ENCODE results near the gene CCDC121. TPM values are rescaled to one million over a fixed set of nuclear protein-coding genes. Genes with fewer than 3 reads are reported as not detected.
"Not testable (repeated sequence)": the region's sequence is repeated elsewhere in the genome, so short reads cannot be mapped to it uniquely, and the experiment has no call there.

The CCDC121 gene
- polyA plus RNA-seq, 1 donor from 2014 or later: 2.5 TPM

DNA sequence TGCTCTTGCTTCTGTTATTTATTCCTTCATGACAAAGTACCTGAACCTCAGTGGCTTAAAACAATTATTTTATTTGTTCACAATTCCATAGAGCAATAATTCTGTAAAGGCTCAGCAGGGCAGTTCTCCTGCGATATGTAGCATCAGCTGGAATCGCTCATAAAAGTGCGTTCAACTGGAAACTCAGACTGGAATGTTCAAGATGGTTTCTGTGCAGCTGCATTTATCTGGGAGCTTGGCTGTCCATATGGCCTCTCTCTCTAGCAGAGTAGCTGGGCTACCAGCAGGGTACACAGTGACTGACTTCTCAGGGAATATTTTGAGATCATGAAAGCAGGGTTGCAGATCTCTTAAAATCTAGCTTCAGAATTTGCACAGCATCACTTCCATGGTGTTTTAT lies 13.5 kb downstream of the CCDC121 start:
- no peaks in the 10 kb centered on the region for H3K4me1 Mint-ChIP-seq
- H3K27ac Mint-ChIP-seq: no peak overlapping the region
- H3K9me3 Mint-ChIP-seq: no peaks in the 10 kb centered on the region
- H3K4me3 Mint-ChIP-seq: no peak overlapping the region
- no peaks in the 10 kb centered on the region for H3K27me3 Mint-ChIP-seq
- H3K36me3 Mint-ChIP-seq: peaks cover 7% of the 10 kb centered on the region

DNA sequence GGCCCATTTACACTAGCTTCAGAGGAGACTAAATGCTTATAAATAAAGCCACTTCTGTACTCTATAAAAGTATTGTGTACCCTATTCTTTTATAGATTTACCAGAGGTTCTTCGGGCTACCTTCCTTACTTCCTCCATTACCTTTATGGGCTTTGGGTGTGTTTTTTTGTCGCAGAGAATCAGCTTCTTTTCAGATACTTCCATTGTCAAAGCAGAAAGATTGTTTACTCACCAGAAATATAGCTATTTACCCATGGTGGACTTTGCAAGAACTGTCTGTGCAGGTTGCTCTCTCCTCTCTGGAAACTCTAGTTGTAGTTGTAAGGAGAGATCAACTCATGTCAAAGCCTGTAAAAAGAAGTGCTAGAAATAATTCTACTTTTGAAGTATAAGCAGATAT lies 14.8 kb downstream of the CCDC121 start:
- Mint-ChIP-seq H3K4me3 (no peak overlapping the region), H3K9me3 (no peaks in the 10 kb centered on the region), H3K36me3 (peaks cover 7% of the 10 kb centered on the region), H3K27ac (no peak overlapping the region), H3K4me1 (no peaks in the 10 kb centered on the region), H3K27me3 (no peaks in the 10 kb centered on the region)

DNA sequence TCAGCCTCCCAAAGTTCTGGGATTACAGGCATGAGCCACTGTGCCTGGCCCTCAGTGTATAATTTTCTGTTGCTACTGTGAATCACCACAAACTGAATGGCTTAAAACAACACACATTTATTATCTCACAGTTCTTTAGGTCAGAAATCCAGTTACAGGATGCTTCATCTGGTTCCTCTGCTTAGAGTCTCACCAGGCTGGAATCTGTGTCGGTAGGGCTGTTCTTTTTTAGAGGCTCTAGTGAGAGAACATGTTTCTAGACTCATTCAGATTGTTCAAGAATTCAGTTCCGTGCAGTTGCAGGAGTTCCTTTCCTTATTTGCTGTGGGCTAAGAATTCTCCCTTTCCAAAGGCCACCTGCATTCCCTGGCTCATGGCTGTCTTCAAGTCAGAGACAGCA lies 22.2 kb downstream of the CCDC121 start:
- Mint-ChIP-seq H3K36me3 (peaks cover 3% of the 10 kb centered on the region), H3K4me1 (peaks cover 0 to 3% (median 3%) of the 10 kb centered on the region in 3 donors), H3K9me3 (no peaks in the 10 kb centered on the region), H3K27me3 (no peaks in the 10 kb centered on the region), H3K27ac (no peak overlapping the region), H3K4me3 (no peak overlapping the region)

DNA sequence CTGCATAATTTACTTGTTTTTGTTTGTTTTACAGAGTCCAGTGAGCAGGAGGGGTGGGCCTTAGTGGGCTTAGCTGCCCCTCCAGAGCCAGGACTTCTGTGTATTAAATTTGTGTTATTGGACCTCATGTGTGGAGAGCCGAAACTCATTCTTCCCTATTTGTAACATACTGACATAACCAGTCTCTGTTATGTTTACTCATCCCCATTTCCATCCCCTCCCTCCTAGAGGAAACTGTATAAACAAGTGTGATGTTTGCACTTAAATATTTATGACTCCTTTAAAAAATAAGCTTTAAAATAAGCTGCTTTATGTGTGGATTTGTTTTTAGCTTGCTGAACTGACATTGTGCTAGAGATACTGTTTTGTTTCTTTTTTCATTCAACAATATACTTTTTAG lies 32.2 kb downstream of the CCDC121 start:
- Mint-ChIP-seq H3K9me3 (peaks cover 0 to 10% (median 3%) of the 10 kb centered on the region in 3 donors), H3K4me3 (no peak overlapping the region), H3K27me3 (no peaks in the 10 kb centered on the region)

DNA sequence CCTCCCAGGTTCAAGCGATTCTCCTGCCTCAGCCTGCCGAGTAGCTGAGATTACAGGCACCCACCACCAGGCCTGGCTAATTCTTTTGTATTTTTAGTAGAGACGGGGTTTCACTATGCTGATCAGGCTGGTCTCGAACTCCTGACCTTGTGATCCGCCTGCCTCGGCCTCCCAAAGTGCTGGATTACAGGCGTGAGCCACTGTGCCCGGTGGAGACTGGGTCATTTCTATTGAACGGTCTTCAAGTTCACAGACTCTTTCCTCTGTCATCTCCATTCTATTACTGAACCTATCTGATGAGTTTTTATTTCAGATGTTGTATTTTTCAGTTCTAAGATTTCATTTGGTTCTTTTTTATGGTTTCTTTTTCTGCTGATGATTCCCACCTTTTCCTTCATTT lies 33.4 kb downstream of the CCDC121 start:
- H3K27me3 Mint-ChIP-seq, H3K27ac Mint-ChIP-seq: not testable (repeated sequence)
- Mint-ChIP-seq H3K4me1 (peaks cover 11 to 19% (median 12%) of the 10 kb centered on the region in 3 donors), H3K4me3 (peak overlapping the region in 1 of 4 donors; percentile 70), H3K36me3 (peaks cover 27% of the 10 kb centered on the region), H3K9me3 (peaks cover 0 to 14% (median 3%) of the 10 kb centered on the region in 3 donors)

More for the DNA sequence above, 32.2 kb downstream of the CCDC121 start:
- Mint-ChIP-seq H3K4me1 (peaks cover 10 to 19% (median 12%) of the 10 kb centered on the region in 3 donors), H3K36me3 (peaks cover 24% of the 10 kb centered on the region), H3K27ac (peak overlapping the region in 1 of 3 donors; percentile 46)

DNA sequence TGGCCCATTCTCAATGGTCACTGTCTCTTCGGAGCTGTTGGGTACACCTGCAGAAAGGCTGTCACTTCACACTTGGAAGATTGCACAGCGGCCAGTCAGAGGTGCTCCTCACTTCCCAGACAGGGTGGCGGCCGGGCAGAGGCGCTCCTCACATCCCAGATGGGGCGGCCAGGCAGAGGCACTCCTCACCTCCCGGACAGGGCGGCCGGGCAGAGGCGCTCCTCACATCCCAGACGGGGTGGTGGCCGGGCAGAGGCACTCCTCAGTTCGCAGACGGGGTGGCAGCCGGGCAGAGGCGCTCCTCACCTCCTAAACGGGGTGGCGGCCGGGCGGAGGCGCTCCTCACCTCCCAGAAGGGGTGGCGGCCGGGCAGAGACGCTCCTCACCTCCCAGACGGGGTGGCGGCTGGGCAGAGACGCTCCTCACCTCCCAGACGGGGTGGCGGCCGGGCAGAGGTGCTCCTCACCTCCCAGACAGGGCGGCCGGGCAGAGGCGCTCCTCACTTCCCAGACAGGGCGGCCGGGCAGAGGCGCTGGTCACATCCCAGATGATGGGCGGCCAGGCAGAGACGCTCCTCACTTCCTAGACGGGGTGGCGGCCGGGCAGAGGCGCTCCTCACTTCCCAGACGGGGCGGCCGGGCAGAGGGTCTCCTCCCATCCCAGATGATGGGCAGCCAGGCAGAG lies 34.6 kb downstream of the CCDC121 start:
- H3K9me3 Mint-ChIP-seq: peaks cover 0 to 20% (median 10%) of the 10 kb centered on the region in 3 donors
- not testable (repeated sequence) for H3K27me3 Mint-ChIP-seq, H3K27ac Mint-ChIP-seq, H3K4me3 Mint-ChIP-seq
- H3K36me3 Mint-ChIP-seq: peaks cover 32% of the 10 kb centered on the region
- H3K4me1 Mint-ChIP-seq: peaks cover 13 to 18% (median 16%) of the 10 kb centered on the region in 3 donors

DNA sequence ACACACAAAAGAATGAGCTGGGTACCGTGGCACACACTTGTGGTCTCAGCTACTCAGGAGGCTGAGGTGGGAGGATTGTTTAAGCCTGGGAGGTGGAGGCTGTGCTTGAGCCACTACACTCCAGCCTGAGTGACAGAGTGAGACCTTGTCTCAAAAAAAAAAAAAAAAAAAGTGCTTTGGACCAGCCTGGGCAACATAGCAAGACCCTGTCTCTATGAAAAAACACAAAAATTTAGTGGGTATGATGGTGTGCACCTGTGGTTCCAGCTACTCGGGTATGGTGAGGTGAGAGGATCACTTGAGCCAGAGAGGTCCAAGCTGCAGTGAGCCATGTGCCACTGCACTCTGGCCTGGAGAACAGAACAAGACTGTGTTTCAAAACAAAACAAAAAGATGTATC lies 35.6 kb downstream of the CCDC121 start:
- peak overlapping the region in 1 of 4 donors; percentile 82 for H3K4me3 Mint-ChIP-seq
- no peaks in the 10 kb centered on the region for H3K27me3 Mint-ChIP-seq
- H3K36me3 Mint-ChIP-seq: peaks cover 30% of the 10 kb centered on the region
- H3K9me3 Mint-ChIP-seq: peaks cover 0 to 20% (median 10%) of the 10 kb centered on the region in 3 donors
- peaks cover 8 to 21% (median 14%) of the 10 kb centered on the region in 3 donors for H3K4me1 Mint-ChIP-seq
- H3K27ac Mint-ChIP-seq: no peak overlapping the region

DNA sequence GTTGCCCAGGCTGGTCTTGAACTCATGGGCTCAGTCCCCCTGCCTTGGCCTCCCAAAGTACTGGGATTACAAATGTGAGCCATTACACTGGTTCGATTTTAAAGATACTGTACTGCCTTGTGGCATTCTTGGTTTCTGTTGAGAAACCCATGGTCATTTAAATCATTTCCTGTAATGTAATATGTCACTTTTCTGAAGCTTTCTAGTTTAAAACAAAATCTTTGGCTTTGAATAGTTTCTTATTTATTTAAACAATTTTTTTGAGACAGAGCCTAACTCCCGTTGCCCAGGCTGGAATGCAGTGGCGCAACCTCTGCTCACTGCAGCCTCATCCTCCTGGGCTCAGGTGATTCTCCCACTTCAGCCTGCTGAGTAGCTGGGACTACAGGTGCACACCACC lies 37.1 kb downstream of the CCDC121 start:
- H3K9me3 Mint-ChIP-seq: peaks cover 0 to 20% (median 13%) of the 10 kb centered on the region in 3 donors
- no peaks in the 10 kb centered on the region for H3K27me3 Mint-ChIP-seq
- H3K4me1 Mint-ChIP-seq: peaks cover 10 to 18% (median 17%) of the 10 kb centered on the region in 3 donors
- no peak overlapping the region for H3K4me3 Mint-ChIP-seq
- H3K27ac Mint-ChIP-seq: no peak overlapping the region
- H3K36me3 Mint-ChIP-seq: peaks cover 37% of the 10 kb centered on the region

DNA sequence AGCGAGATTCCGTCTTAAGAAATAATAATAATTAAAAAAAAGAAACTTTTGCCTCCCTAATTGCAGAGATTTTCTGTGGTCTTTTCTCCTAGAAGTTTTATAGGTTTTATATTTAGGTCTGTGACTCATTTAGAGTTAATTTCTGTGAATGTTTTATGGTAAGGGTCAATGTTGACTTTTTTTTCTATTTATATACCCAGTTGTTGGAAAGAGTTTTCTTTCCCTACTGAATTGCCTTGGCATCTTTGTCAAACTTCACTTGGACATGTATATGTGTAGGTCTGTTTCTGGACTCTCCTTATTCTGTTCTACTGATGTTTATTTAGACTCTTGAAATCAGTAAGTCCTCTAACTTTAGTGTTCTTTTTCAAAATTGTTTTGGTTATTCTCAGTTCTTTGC lies 40.5 kb downstream of the CCDC121 start:
- peaks cover 33 to 44% (median 43%) of the 10 kb centered on the region in 3 donors for H3K4me1 Mint-ChIP-seq
- peaks cover 0 to 13% (median 10%) of the 10 kb centered on the region in 3 donors for H3K9me3 Mint-ChIP-seq
- H3K36me3 Mint-ChIP-seq: peaks cover 34% of the 10 kb centered on the region
- peak overlapping the region in 2 of 4 donors; percentile 3 to 43 for H3K4me3 Mint-ChIP-seq
- H3K27ac Mint-ChIP-seq: no peak overlapping the region
- H3K27me3 Mint-ChIP-seq: no peaks in the 10 kb centered on the region

DNA sequence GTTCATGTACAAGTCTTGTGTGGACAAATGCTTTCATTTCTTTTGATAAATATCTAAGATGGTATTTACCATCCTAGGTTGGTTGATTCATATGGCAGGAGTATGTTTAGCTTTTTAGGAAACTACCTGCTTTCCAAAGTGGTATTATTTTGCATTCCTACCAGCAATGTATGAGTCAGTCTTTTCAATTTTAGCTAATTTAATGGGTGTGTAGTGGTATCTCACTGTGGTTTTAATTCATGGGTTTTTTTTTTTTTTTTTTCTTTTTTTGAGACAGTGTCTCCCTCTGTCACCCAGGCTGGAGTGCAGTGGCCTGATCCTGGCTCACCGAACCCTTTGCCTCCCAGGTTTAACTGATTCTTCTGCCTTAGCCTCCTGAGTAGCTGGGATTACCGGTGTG lies 41.8 kb downstream of the CCDC121 start:
- Mint-ChIP-seq H3K4me3 (peak overlapping the region in 3 of 4 donors; percentile 14 to 76 (median 17)), H3K4me1 (peaks cover 38 to 52% (median 48%) of the 10 kb centered on the region in 3 donors), H3K9me3 (peaks cover 0 to 10% (median 10%) of the 10 kb centered on the region in 3 donors), H3K36me3 (peaks cover 30% of the 10 kb centered on the region), H3K27ac (peak overlapping the region in 1 of 3 donors; percentile 64), H3K27me3 (no peaks in the 10 kb centered on the region)

DNA sequence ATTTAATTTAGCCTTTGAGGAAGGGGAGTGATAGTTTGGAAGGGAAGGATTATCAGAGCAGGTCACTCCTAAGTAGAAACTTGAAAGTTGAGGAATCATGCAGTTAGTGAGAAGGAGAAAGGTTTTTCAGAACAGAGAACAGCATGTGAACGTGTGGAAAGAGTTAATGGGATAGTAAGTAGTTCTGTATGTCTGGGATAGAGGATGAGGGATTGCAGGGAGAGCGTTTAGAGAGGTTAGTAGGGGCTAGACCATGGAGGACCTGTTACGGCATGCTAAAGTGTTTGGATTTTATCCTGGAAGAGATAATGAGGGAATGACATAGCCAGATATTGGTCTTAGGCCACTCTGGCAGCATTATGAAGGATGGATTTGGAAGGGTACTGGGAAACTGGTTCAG lies 44.2 kb downstream of the CCDC121 start:
- Mint-ChIP-seq H3K4me3 (peak overlapping the region; percentile 28 to 95 (median 61)), H3K27ac (peak overlapping the region in 1 of 3 donors; percentile 36), H3K9me3 (peaks cover 0 to 10% (median 0%) of the 10 kb centered on the region in 3 donors), H3K27me3 (no peaks in the 10 kb centered on the region), H3K4me1 (peaks cover 36 to 52% (median 45%) of the 10 kb centered on the region in 3 donors), H3K36me3 (peaks cover 19% of the 10 kb centered on the region)

DNA sequence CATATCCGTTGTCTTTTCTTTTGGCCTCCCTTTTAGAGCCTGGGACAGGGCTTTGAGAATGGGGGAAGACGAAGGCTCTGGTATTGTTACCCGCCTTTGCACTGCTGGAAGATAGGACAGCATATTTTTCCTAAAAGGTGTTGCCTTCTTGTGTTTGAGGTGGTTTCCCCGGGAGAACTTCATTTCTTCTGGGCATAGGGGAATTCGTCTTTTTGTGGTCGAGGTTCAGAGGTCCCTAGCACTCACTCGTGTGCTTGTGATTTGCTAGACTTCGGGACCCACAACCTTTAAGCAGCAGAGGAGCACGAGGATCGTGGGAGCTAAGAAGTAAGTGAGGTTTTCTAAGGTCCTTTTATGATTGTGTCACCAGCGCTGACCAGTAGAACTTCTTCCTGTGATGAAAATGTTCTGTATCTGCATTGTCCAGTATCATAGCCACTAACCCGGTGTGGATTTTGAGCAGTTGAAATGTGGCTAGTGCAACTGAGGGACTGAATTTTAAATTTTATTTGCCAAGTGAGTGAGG lies 45.4 kb downstream of the CCDC121 start:
- no peaks in the 10 kb centered on the region for H3K27me3 Mint-ChIP-seq
- peaks cover 36 to 51% (median 45%) of the 10 kb centered on the region in 3 donors for H3K4me1 Mint-ChIP-seq
- peak overlapping the region; percentile 91 to 98 (median 96) for H3K4me3 Mint-ChIP-seq
- peaks cover 0 to 12% (median 0%) of the 10 kb centered on the region in 3 donors for H3K9me3 Mint-ChIP-seq
- peak overlapping the region; percentile 87 to 96 (median 92) for H3K27ac Mint-ChIP-seq
- peaks cover 19% of the 10 kb centered on the region for H3K36me3 Mint-ChIP-seq

DNA sequence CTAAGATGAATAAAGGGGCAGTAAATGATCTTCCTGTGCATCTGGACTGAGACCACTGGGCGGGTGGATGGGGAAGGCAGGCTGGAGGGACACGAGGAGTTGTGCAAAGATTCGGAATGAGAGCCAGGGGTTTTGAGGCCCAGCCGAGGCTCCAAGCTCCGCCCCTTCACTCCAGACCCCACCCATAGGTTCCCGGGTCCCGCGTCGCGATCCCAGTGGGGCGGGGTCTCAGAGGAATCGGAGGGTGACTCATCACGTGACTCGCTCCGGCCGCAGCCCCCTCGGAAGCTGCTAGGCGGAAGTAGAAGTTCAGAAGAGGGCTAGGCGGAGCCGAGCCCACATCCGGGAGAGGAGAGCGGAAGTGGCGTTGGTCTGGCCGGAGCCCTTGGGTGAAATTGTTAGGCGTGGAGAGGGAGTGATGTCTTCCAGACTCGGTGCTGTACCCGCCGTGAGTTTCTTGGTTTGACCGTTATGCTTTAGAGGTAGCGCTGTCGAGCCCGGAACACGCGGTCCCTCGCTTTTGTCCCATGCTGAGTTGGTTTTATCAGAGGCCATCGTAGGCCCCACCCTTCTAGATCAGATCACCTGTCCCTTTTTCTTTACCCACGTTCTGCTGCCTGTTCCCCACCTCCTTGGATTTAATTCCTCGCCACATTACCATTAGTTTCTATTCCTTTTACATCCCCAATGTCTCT lies 46.0 kb downstream of the CCDC121 start, which contains the start of gene ZNF512:
Gene ZNF512 (plus strand): TSS at position 348 of the 695 bp plus-strand sequence. CDS start 71 bp downstream, at position 419.
- H3K4me1 Mint-ChIP-seq: peaks cover 33 to 45% (median 42%) of the 10 kb centered on the region in 3 donors
- peak within 1 kb of the TSS; percentile 91 to 98 (median 96) for H3K4me3 Mint-ChIP-seq
- peaks cover 0 to 11% (median under 1%) of the 10 kb centered on the region in 3 donors for H3K9me3 Mint-ChIP-seq
- H3K36me3 Mint-ChIP-seq: peaks cover 18% of the 10 kb centered on the region
- H3K27me3 Mint-ChIP-seq: no peaks in the 10 kb centered on the region
- peak within 1 kb of the TSS; percentile 87 to 96 (median 92) for H3K27ac Mint-ChIP-seq

DNA sequence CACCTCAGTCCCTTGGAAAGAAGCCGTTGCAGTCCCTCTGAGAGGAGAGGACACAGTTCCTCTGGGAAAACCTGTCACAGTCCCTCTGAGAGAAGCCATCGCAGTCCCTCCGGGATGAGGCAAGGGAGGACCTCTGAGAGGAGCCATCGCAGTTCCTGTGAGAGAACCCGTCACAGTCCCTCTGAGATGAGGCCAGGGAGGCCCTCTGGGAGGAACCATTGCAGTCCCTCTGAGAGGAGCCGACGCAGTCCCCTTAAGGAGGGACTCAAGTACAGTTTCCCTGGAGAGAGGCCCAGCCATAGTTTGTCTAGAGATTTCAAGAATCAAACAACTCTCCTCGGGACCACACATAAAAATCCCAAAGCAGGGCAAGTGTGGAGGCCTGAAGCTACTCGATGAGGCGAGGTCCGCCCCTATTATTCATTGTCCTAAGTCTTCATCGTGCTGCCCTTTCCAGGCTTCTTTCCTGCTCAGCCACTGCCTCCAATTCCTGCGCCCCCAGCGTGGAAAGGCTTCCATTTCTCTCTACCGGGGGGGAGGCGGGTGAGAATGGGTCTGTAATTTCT lies 46.6 kb downstream of the CCDC121 start:
- Mint-ChIP-seq H3K36me3 (peaks cover 17% of the 10 kb centered on the region), H3K4me3 (peak overlapping the region; percentile 91 to 98 (median 96)), H3K4me1 (peaks cover 33 to 44% (median 38%) of the 10 kb centered on the region in 3 donors), H3K9me3 (peaks cover 0 to 14% (median 3%) of the 10 kb centered on the region in 3 donors), H3K27ac (peak overlapping the region; percentile 87 to 96 (median 92)), H3K27me3 (no peaks in the 10 kb centered on the region)
